ENCODE data around the gene GPR151.
"Not testable (repeated sequence)": the region's sequence is repeated elsewhere in the genome, so short reads cannot be mapped to it uniquely, and the experiment has no call there.

GPR151 gene

DNA sequence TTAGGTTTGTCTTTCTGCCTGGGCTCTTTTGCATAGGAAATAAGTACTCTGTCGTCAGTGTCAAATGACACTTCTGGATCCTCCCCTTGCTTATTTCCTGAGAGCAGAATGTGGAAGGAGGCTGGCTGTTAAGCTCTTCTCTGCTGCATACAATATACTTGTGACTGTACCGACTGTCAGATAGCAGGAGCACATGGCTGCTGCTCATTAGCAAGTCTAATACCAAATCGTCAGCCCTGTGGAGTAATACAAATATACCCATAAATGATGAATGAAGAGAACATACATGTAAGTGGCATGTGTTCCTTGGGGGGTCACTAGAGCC lies at the start of gene GPR151:
TSS of gene GPR151 (minus strand) at position 40 of the 325 bp plus-strand sequence. CDS start 77 bp downstream, outside the sequence.
- no peak for DNase-seq

GRCh38 chr5:146564007-146564762 lies 48.2 kb upstream of the GPR151 start:
- no peak for DNase-seq

DNA sequence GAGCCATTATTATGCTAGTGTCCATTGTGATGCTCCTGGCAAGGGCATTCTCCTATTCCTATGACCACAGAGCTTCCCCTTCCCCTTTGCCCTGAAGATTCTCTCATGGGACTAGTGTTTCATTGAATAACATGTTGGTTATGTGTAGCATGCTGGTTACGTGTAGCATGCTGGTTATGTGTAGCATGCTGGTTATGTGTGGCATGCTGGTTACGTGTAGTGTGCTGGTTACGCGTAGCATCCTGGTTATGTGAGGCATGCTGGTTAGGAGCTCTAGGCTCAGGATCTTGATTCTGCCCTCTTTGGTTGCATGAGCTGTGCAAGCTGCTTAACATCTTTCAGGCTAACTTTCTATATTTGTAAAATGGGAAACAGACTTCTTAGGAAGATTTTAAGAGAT lies 46.5 kb upstream of the GPR151 start:
- DNase-seq = no peak

GRCh38 chr5:146561711-146562110 lies 45.7 kb upstream of the GPR151 start:
- DNase-seq = no peak

DNA sequence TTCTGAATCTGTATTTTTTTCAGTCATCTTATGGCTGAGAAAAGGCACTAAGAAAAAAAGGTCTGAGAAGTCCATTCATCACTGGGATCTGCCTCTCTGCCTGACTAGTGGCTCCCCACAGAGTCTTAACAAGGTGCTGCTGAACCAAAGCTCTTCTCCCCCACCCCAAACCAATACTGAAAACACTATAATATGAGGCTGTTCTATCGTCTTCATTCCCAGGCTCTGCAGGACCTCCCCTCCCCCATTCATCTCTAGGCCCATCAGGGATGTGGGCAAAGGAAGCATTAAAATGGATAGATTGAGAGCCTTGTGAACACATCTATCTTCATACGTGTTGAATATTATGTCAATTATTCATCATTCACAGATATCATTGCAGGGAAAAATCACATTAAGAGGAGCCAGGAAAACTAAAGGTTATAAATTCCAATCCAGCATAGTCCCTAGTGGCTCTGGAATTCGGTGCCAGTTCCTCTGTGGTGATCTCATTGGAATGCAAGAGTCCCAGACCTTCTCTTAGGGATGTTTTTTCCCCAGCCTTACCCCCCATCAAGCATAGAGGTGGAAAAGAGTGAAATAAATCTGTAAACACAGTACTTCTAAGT lies 44.3 kb upstream of the GPR151 start:
- DNase-seq = no peak

DNA sequence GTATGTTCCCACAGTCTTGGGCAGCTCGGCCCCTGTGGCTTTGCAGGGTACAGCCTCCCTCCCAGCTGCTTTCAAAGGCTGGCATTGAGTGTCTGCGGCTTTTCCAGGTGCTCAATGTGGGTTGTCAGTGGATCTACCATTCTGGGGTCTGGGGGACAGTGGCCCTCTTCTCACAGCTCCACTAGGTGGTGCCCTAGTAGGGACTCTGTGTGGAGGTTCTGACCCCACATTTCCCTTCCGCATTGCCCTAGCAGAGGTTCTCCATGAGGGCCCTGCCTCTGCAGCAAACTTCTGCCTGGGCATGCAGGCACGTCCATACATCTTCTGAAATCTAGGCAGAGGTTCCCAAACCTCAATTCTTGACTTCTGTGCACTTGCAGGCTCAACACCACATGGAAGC lies 40.9 kb upstream of the GPR151 start:
- not testable (repeated sequence) for DNase-seq

DNA sequence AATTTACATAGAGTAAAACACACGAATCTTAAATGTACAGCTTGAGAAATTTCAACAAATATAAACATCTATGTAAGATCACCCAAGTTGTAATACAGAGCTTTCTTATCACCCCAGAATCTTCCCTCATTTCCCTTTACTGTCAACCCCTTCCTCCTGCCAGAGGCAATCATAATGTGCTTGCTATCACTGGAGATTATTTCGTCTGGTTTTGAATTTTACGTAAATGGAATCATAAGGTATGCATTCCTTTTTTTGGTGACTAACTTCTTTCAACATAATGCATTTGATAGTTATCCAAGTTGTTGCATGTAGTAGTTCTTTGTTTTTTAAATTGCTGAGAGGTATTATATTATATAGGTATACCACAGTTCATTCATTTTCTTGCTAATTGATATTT lies 37.5 kb upstream of the GPR151 start:
- DNase-seq = no peak

DNA sequence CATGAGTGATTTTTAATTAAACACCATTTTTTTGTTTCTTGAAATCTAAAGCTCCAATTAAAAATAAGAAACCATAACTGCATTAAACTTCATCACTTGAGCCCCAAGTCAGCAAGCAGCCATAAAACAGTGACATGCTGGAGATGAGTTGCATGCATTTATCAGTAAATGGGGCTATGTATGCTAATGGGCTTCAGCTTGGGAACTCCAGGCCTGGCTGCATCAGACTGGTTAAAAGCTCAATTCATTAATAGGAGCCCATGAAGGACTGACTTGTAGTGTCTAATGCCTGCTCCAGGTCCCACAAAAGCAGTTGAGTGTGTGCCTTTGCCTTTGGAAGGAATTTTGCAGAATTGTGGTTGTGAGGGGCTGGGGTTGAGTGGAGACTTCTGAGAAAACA lies 33.6 kb upstream of the GPR151 start:
- DNase-seq = no peak

GRCh38 chr5:146548781-146549449 lies 32.9 kb upstream of the GPR151 start:
- no peak for DNase-seq

DNA sequence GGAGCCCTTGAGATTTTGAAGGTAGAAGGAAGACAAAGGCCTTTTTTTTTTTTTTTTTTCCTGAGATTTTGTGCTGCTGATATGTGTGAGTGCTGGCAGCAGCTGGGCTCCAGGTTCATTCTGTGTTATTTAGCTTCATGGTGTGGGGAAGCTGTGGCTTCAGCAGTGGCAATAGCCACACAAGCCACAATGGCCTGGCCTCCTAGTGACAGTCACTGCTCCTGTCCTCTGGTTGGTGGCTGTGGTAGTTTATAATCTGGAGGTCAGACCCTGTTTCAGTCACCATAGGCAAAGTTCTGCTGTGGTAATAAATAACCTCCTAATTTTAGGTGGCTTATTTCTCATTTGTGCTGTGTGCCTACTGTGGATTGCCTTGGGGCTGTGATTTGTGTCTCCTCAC lies 28.2 kb upstream of the GPR151 start:
- DNase-seq = no peak

- peak; percentile 80 for DNase-seq
Observed at GRCh38 chr5:146541958-146542849, 26.2 kb upstream of the GPR151 start.

DNA sequence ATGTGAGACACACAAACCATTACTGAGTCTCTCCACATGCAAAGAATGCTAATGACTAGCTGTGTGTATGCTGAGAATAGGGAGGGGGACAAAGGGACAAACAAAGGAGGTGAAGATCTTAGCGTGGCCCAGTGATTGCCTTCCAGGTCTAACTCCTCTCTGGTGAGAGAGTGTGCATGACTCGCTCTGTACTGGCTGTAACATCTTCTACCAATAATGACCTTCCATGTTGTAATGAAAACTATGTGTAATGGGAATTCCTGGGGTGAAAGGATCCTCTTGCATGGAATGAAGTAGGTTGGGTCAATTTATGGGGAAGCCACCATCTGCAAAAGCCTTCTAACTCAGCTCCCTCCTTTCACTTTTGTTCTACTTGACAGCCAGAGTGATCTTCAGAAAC lies 24.4 kb upstream of the GPR151 start:
- DNase-seq = no peak

DNA sequence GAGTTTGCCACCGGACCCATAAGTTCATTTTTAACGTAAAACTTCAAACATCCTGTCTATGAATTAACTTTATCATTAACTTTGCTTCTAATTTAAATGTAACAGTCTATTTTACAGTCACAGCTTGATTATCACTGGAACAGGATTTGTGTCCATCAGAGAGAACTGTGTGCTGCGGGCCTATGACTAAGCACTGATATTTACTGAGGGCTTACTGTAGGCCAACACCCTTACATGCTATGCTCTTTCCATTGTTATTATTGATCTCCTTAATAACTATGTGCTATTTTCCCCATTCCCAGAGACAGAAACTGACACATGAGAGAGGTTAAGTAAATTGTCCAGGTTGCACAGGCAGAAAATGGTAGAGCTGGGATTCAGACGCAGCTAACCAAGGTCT lies 24.0 kb upstream of the GPR151 start:
- no peak for DNase-seq

DNA sequence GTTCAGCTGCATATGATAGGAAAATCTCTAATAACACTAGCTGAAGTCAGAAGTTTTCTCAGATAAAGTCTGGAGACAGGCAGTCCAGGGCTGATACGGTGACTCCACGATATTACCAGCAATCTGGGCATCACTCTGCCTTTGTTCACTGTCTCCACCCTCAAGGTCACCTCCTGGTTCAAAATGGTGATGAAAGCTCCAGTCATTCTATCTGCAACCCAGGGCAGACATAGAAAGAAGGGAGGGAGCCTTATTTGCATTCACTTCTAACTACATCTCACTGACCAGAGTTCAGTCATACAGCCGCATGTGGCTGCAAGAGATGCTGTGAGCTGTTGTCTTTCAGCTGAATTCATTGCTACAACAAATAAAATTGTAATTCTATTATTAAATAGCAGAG lies 22.4 kb upstream of the GPR151 start:
- DNase-seq = no peak

- DNase-seq = no peak
Observed at GRCh38 chr5:146533882-146534281, 17.9 kb upstream of the GPR151 start.

DNA sequence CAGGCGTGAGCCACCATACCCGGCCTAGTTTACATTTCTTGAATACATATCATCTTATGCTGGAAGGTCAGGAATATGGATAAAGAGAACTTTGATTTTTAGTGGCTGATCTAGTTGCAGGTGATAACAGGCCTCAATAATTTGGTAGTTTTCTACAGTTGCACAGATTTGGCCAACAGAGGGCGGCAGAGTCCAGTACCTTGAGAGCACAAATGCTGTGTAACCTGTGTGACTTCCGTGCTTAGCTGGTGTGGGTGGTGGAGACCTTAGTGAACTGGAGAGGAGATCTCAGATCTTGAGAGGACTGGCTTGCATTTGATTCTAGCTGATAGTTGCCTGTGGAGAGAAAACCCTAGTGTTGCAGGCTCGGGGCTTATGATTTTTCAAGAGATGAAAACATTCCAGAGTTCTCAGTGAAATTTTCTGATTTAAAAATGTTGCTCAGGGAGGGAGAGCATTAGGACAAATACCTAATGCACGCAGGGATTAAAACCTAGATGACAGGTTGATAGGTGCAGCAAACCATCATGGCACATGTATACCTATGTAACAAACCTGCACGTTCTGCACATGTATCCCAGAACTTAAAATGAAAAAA lies 17.4 kb upstream of the GPR151 start:
- peak; percentile 76 for DNase-seq

DNA sequence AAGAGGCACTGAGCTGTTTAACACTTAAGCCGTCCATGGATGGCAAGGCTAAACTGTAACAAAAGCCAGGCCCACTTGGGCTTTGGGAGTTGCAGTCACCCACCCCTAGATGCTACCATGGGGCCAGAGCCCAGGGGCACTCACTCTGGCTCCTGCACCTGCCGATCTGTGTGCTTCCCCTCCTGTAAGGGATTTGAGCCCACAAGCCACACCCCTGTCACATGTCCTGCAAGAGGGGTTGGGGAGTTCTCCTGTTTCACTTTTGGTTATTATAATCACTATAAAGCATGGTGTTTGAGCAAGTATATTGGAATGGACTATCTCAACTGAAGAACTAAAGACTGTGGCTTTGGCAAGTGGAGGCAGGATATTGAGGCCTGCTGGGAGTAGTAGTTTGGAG lies 14.0 kb upstream of the GPR151 start:
- no peak for DNase-seq

- no peak for DNase-seq
Observed at GRCh38 chr5:146528236-146528635, 12.2 kb upstream of the GPR151 start.

DNA sequence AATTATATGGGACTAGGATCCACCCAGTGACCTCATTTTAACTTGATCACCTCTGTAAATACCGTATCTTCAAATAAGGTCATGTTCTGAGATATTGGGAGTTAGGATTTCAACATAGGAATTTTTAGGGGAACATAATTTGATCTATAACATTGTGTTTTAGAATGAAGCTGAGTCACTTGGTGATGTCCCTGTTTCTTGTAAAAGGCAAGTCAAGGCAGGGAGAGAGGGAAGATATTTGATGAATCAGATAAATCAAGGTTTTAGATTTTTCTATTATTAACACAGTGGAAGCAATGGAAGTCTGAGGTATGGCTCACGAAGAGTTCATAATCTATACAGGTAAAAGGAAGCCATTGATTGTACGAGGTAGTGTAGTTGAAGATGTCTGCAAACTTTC lies 11.8 kb upstream of the GPR151 start:
- DNase-seq = no peak

GRCh38 chr5:146523698-146524097 lies 7.7 kb upstream of the GPR151 start:
- DNase-seq = no peak

DNA sequence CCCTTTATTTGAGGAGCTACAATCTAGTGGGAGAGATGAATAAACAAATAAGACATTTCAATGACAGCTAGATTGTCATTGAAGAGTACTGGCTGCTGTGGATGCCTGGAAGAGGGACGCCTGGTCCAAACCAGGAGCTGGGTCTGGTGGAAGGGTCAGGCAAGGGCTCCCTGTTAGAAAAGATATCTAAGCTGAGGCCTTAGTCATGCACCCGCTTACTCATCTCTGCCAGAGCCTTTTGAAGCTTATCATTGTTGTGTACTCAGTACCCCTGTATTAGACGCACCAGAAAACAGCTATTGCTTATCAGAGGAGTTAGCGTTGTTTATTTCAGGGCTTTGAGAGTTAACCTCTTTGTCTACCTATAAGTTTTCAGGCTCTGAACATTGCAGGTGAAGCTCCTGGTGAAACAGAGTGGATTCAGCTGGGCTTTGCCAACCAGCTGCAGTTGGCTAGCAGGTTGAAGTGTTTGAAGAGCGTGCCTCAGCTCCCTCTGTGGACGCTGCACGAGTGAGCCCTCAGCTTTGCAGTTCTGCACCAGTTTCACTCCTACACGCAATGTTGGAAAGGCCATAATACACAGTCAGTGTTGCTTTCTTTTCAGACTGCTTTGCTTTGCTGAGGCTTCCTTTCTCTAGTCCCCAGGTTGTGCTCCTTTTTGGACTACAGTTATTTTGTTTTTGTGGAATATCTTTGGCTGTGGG lies 5.6 kb upstream of the GPR151 start:
- no peak for DNase-seq

DNA sequence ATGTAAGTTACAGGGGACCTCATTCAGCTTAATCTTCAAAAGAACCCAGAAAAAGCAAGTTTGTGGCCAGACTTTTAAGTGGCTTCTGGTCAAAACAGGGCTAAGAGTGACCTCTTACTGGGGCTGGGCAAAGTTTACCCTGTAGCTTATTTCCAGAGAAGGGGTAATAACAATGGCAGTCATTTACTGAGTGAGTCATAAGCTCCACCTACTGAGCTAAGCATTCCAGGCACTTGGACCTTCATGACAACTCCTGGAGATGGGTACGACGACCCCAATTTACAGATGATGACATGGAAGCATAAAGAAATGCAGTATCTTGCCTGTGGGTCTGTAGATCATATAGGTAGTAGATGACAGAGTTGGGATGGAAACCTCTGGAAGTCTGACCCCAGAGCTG lies 4.7 kb upstream of the GPR151 start:
- no peak for DNase-seq

All from NCI-H1694 (cell line).